ENCODE data around the gene NKX2-4.

The NKX2-4 gene

GRCh38 chr20:21358737-21359136 is 38.6 kb downstream of the NKX2-4 start:
- ATAC-seq: no peak

DNA sequence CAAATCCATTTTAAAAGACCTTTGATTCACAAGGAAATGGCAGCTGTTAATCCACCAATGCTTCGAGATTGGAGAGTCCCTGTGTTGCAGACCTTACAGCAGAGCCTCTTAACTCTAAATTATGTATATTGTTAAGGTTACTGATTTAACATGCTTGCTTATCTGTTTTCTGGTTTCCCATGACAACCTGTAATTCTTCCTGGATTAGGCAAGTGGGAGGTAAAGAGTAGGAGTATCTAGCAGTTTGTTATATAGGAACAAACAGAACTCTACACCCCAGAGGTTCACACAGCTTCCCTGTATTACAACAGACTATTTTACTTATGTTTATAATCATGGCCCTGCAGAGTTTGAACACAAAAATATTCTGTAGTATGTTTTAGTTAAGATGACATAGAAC is 39.5 kb downstream of the NKX2-4 start:
- no peak for ATAC-seq

GRCh38 chr20:21356386-21356785 is 40.9 kb downstream of the NKX2-4 start:
- no peak for ATAC-seq

DNA sequence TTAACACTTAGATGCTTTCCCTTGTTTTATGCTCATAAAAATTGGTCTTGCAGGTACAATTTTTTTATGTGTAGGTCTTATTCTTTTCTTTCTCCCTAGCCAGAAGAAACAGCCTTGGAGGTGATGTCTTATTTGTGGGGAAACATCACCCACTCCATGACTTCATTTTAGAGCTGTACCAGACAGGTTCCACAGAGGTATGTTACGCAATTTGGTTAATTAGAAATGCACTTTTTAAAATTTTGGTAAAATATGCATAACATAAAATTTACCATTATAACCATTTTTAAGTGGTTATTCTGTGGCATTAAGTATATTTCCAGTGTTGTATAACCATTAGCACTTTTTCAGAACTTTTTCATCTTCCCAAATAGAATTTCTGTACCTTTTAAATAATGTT is 41.3 kb downstream of the NKX2-4 start:
- no peak for ATAC-seq

DNA sequence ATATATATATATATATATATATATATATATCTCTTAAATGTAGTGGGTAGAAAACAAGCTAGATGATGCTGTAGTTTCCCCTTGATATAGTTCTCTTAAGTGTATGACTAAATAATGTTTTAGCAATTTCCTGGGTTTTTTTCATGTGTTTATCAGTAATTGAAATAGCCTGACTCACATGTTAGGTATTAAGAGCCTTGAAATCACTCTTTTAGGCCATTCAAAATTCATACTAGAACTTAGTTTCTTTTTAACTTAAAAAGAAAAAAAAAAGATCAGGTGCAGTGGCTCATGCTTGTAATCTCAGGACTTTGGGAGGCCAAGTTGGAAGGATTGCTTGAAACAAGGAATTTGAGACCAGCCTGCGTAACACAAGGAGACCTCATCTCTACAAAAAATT is 44.1 kb downstream of the NKX2-4 start:
- ATAC-seq: no peak

DNA sequence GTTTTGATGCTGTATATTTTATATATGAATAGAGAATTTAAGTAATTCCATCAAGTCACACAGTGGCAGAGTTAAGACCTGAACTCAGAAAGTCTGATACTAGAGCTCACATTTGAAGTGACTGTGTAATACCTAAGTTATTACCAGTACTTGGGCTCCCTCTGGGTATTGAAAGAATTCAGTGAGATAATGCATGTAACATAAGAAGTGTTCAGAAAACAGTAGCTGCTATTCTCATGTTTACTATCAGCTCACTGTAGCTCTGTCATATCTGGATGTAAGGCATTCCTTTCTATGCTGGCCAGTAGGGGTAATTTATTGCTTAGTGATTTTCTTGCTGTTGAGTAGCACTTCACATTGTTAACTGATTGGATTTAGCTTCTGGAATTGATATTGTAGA is 44.6 kb downstream of the NKX2-4 start:
- no peak for ATAC-seq

All from activated CD4-positive, CD25-positive, alpha-beta regulatory T cell treated with anti-CD3 and anti-CD28 coated beads, Interleukin-2, amount 50 U/mL, for 24 hours (primary cell).